HG03095 (cell line): ENCODE results near the gene GNAS.
A peak's percentile ranks its signal among the peaks of the same experiment; 100 is the strongest.

ENCODE experiments used
- ATAC-seq: cut with Tn5 transposase; IDR thresholded peaks from one replicate; pipeline ENCODE4 v1.9.1; 2021; ENCODE audit warnings: moderate library complexity; ENCODE audit not compliant: unreplicated experiment

The GNAS gene

DNA sequence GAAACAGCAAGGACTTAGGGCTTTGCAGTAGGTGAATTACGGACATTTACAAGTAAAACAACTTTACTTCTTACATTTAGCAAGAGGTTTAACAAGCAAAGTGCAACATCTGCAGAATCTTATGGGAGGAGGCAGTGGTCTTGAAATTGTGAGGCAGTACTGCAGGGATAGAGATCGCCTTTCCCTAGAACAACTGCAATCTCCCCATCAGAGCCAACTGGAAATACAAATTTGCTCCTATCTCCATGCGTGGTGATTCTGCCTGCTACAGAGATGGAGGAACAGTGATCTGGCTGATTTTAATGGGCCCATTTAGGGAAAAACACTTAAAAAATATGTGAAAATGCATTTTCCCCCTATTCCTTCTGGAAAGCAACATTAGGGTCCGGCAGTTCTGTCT lies 25.9 kb downstream of the GNAS start:
- ATAC-seq = no peak

DNA sequence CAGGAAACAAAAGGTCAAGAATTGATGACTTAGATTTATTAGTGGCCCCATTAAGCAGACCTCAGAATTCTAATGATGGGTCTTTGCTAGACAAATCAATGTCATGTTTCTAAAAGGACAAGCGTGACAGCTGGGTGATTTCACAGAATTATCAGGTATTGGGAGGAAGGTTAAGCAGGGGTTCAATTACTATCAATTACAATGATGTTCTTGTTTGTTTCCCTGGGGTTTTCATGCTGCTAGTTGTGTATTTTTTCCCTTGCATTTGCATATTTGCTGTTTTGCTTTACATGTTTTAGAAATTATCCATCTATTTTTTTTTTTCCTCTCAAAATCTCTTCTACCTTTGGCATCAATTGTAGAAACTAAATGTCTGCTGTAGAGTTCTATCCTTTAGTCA lies 27.9 kb downstream of the GNAS start:
- no peak for ATAC-seq

DNA sequence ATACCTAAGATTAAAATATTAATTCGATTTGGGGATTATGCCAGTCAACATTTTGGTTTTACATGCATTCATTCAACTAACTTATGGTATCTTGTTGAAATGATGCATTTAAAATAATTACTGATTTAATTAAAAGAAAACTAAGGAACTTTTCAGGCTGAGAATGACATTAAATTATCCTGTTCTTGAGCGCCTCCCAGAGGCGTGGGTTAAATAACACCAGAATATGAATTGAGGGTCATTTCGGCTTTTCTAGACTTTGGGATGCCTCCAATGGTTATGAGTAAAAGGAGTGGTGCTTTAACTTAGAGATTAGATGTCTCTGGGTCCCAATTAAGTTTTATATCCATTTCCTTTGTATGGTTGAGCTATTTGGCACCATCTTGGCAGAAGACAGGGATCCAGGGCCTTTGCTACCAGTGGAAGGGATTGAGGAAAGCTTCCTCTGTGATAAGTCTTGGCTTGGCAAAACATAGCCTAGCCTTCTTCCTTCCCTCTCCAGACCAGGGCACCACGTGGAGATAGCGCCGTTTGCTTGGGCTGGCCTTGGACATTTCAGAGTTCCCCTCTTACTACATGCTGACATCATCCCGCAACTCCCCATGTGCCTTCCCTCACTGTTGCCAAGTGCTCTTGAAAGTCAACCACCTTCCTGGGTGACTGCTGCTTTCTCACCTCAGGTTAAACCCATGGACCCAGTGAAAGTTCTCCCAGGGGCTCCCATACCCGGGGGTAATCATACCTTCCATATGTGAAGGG lies 28.7 kb downstream of the GNAS start:
- no peak for ATAC-seq

DNA sequence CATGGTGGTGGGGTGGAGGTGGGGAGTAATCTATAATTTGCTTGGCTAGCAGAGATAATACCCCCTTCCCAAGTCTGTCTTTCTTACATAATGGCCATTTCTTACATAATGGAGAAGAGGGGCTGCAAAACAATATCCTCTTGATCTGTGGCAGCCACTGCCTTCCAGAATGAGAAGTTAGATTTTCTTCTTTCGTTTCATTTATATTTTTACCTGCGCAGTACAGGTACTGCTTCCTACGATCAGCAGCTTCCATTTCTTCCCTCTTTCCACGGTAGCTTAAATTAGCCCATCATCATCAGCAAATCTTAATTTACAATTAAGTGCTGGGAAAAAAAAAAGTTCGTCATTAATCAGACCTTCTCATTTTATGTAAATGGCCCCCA lies 30.2 kb downstream of the GNAS start:
- no peak for ATAC-seq

DNA sequence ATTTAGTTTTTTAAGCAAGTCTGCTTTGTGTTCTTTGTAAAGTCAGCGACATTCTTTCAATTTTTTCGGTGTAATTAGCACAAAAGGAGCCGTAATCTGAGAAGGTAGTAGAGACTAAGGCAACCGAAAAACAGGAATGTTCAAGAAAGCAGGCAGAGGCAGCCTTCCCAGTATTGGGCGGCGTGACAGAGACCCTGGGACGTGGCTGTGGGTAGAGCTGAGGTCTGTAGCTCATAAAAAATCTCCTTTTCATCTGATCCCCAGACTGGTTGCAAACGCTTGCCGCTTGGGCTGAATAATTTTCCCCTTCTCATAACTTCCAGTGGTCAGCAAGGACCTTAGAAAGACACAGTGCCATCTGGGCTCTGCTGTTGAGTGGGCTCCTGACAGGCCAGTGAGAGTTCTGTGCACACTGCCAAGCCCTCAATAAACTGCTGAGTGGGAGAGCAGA lies 30.8 kb downstream of the GNAS start:
- no peak for ATAC-seq

DNA sequence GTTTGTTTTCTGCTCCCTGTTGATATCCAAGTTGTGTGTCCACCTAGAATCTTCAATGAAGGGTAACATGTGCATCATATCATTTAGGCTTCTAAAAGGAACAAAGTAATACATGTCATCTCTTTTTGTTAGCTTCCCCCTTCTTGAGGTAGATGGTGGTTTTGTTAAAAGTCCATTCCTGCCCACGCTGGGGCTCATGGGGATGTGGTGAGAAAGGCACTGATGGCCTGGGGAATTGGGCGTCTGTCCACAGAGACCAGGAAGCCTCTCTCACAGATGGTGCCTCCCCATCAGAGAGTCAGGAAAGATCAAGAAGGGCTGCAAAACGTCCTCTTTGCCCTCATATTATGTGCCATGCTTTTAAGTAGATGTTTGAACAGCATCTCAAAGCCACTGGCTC lies 32.5 kb downstream of the GNAS start:
- no peak for ATAC-seq

DNA sequence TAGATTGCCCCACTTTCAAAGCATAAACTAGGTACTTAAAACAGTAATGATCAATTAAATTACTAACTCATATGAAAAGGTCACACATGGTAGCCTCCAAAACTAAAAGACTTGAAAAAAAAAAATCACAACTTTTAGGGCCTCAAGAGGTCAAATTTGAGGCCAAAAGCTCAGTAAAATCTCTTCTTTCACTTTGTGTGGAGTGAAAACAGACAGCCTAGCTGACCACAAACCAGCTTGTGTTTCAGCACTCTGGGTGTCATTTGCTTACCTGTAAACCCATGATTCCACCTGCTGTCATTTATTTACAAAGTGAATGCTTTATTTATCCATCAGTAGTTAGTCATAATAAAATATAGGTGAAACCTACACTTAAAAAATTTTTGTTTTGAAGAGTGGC lies 34.0 kb downstream of the GNAS start:
- no peak for ATAC-seq

DNA sequence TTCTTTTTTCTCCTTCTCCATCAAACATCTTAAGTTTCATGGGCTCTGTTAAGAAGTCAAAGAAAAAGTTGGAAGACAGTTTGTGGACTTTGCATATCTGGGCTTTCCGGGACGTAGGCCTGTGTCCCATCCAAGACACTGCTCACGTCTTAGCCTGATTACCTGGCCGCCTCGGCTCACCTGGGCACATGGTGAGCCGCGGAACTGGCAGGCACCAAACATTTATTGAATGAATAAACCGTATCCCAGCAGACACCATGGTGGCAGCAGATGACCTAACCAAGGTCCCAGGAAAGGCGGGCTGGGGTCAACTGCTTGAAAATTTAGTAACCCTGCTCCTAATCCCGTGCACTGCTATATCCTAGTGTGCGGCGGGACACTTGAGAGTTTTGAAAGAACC lies 35.6 kb downstream of the GNAS start:
- no peak for ATAC-seq

DNA sequence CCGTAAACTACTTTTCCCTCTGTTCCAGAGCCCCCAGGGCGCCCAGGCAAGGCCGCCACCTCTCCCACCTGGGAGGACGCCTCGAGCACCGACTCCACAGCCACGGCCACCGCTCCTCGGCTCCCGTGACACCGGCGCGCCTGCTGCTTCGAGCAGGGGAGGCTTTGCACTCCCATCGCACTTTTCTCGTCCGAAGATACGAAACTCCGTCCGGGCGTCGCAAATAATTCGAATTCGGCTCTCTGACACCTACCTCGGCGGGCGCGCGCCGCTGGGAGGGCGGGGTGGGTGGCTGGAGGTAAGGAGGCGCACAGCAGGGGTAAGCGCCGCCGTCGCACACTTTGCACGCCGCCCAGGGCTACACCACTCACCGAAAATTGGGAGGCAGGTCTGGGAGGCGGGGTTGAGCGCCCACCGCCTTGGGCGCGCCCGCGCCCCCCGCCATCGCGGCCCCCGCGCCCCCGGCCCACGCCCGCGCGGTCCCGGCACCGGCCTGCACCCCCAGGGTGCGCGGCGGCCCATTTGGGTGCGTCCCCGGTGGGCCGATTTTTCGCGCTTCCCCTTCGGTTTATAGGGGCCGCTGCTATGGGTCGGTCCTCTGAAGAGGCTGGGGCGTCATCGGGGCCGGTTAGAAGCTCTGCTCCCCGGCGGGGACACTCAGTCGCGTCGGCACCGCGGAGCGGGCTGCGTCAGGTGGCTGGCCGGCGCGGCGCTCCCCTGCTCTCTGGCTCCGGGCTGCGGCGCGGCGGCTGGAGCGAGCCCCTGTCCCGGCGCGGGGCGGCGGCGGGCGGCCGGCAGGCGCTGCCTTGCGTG lies 36.2 kb downstream of the GNAS start:
- ATAC-seq = peak; percentile 39

DNA sequence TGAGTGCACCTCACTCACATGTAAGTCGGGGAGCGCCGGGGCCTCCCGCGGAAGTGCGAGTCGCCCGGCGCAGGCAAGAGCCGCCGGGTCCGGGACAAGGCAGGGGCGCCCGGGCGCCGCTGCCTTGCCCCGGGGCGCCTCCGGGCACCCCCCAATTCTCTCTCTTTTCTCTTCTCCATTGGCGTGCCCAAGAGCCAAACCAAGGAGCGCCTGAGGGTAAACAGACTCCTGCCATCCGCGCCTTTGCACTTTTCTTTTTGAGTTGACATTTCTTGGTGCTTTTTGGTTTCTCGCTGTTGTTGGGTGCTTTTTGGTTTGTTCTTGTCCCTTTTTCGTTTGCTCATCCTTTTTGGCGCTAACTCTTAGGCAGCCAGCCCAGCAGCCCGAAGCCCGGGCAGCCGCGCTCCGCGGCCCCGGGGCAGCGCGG lies 36.8 kb downstream of the GNAS start:
- ATAC-seq = no peak

DNA sequence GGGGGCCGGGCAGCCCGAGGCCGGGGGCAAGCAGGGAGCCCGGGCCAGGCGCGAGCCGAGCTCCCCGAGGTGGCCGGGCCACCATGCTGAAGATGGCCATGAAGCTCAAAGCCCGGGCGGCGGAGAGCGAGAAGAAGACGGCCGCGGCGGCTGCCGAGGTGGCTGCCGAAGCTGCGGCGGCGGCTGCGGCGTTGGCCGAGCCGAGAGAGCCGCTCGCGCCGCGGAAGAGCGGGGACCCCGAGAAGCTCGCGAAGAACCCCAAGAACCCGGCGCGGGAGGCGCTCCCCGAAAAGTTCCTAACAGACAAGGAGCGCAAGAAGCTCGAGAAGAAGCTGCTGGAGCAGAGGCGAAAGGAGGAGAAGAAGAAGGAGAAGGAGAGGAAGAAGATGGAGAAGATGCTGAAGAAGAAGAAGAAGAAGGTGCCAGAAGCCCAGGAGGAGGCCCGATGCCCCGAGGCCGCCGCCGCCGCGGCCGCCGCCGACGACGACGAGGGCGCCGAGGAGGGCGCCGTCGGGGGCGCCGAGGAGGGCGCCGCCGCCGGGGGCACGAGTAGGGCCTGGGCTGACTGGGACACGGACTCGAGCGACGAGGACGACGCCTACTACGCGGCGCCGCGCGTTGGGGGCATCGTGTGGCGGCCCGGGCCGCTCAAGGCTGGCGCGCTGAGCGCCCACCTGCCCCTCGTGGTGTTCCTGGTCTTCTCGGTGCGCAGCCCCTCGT lies 37.4 kb downstream of the GNAS start:
- ATAC-seq = peak; percentile 3

DNA sequence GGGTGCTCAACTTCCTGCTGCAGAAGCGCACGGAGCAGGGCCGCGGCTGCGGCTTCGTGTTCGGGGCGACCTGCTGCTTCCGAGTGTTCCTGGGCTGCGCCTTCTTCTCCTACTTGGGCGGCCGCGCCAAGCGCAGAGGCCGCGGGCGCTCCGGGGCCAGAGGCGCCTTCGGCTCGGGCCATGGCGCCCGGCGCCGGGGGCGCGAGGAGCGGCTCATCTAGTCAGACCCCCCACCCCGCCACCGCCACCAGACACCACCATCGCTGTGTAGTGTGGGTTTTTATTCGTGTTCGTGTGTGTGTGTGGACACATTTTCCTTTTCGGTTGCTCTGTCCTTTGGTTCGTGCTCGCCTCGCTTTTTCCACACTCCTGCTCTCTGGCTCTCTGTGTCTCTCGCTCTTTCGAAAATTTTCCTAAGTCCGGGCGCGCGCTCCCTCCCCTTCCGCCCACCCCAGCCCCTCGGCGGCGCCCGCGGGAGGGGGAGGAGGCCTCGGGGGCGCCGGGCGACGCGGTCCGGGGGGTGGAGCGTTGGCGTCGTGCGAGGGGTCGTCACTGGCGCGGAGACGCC lies 38.1 kb downstream of the GNAS start:
- ATAC-seq = peak; percentile 21

DNA sequence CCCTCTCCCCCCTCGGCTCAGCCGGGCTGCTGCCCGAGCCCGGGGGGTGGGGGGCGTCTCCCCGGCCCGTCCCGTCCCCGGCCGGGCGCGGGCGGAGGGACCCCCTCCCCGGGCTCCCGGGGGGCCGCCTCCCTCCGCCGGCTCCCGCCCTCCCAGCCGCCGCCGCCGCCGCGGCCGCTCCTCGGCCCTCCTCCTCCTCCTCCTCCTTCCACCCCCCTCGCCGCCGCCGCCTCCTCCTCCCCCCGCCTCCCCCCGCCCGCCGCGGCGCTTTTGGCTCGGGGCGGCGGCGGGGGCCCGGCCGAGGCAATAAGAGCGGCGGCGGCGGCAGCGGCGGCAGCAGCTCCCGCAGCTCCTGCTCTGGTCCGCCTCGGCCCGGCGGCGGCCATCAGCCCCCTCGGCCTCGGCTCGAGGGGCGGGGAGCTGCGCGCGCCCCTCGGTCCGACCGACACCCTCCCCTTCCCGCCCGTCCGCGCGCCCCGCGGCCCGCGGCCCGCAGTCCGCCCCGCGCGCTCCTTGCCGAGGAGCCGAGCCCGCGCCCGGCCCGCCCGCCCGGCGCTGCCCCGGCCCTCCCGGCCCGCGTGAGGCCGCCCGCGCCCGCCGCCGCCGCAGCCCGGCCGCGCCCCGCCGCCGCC lies 38.7 kb downstream of the GNAS start:
- ATAC-seq = peak; percentile 17

DNA sequence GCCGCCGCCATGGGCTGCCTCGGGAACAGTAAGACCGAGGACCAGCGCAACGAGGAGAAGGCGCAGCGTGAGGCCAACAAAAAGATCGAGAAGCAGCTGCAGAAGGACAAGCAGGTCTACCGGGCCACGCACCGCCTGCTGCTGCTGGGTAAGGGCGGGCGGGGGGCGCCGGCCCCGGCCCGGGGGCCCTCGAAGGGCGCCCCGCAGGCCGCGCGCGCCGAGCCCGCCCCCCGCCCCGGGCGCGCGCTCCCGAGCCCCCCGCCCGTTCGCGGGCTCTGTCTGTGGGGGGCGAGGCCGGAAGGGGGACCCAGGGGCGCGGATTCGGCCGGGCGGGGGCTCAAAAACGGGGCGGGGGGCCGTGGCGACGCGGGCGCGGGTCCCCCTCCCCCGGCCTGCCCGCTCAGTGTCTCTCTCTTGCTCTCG lies 39.2 kb downstream of the GNAS start:
- ATAC-seq = no peak

DNA sequence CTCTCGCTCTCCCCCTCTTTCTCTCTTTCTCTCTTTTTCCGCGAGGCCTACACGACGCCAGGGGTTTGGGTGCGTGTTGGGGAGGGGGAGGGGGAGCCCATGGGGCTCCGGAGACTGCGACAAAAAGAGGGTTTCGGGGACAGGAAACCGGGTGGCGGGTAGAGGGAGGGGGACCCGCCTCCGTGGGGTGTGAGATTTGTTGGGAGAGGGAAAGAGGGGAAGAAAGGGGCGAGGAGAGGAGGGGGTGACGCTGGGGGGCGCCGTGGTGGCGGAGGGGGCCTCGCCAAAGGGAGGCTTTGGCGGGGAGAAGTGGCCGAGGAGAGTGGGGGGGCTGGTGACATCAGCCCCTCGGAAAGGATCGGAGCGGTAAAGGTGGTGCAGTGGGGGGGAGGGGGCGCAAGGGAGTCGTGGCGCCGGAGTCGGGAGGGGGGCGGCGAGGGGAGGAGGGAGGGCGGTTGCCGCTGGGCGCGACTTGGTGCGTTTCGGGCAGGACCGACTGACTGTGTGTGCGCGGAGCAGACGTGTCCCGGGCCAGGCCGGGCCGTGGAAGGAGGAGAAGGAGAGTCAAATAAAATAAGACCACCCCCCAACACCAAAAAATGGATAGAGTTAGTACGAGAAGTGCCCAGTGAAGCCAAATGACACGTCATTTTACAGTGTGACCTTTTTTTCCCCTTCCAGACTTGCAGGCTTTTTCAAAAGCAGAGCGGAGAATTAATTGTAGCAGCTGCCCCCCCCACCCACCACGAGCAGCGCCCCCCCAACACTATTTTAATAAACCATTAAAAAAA lies 39.8 kb downstream of the GNAS start:
- ATAC-seq = no peak

DNA sequence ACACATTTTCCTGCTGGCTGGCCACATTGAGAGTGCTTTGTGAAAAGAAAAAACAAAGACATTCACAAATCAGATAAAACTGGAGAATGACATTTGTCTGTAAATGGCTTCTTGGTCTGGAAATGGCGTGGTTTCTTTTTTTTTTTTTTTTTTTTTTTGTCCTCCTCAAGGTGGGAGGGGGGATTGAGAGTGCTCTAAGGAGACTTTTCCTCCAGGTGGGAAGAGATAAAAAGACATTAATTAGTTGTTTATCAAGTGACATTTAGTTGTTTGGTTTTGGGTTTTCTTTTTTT lies 40.4 kb downstream of the GNAS start:
- ATAC-seq = no peak

DNA sequence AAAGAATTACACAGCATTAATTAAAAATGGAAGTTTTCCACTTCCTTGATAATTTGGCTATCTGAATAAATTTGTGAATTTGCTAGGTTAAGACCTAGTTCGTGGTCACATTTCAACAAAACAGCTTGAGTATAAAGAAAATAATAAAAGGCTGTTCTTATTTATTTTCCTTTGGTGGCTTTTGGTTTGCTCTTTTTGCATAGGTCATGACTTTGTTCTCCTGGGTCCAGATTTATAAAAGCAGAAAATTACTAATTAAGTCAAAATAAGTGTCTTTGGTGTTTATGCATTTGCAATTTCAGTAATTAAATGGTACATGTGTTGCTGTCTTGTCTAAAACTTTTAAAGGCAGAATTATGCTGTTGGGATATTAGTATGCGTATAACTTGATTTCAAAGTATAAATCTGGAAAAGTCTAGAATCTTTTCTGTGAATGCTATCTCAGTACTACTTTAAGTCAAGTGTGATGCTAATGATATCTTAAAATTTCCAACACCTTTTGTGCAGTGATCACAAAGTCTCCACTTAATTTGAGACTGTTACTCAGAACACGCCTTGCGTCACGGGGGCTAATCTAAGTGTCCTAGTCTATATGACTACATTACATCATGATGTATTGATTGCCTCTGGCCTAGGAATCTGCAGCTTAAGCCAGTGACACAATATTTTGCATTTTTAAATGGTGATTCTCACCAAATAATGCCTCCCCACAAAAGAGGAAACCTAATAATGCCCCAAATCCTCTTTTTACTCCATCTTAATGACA lies 41.0 kb downstream of the GNAS start:
- no peak for ATAC-seq

DNA sequence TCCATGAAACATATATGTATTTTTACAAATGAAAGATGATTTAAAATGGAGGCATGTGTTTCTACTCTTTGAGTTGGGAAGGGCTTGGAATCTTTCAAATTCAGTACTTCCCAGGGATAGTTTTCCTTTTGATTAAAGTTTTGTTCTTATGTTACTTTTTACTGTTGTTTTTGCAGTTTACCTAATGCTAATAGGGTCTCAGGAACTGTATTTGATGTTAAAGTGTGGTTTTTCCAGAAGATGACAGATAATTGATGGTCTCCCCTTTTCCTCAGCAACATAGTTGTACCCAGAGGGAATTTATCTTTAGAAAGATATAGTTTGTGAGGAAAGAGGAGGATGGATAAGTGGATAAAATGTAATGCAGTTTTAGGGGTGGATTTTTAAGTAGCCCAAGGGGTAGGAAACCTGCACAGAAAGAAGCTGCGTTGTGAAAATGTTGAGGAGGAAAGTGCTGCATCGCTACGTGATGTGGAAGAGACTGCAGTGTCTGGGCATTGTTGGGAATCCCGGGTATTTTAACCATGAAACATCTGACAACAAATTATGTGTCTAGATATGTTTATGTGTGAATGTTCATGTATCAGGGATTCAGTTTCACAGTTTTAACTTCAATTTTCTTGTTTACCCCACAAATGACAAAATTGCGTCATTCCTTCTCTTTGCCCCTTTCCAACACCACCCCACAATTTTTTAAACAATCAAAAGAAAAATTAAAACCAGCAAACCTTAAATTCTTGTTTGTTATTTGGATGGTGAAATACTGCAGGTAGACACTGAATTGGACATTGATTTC lies 42.3 kb downstream of the GNAS start:
- no peak for ATAC-seq
